GM18505 (cell line): ENCODE measurements around the gene ANKS1B.

ENCODE experiments used
- ATAC-seq: cut with Tn5 transposase; IDR thresholded peaks from one replicate; pipeline ENCODE4 v1.9.1; 2021; ENCODE audit not compliant: unreplicated experiment
- POLR2A ChIP-seq: IDR thresholded peaks from 4 replicates; pipeline ENCODE4 v1.6.1; 2011; ENCODE audit warnings: borderline replicate concordance; ENCODE audit not compliant: insufficient read depth, insufficient read length; ENCODE audit errors: extremely low read depth

ANKS1B gene

DNA sequence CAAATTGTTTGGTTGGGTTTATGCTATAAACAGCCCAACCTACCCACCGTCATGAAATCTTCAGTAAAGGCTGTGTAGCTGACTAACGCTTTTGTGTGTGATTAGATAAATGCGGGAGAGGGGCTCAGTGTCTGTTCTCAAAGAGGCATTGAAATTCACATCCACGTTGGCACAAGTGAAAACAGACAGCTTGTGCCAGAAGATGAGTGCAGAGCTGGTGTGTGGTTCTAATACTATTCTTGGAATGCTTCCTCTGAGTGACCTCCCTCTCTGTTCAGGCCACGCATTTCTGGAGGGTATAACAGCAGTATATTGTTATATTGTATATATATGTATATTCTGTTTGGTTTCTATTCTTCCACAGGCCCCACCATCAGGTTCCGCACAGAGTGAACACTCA, 1075.9 kb downstream of the ANKS1B start:
- no peak for TF ChIP-seq POLR2A
- ATAC-seq, result no peak

DNA sequence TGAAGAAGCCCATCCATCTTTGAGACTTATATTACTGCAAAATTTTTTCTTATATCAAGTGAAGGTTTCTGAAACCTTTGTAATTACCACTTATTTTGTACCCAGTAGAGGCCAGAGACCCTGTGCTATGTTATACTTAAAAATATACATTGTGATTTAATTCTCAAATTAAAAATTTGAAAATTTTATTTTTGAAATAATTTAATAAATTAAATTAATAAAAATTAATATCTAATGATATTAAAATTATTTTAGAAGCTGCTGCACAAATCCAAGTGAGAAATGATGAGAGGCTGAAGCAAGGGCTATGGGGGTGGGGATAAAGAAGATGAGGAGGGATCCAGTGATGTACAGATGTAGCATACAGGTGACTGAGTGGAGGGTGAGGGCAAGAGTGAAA, 1080.9 kb downstream of the ANKS1B start:
- no peak for ATAC-seq
- TF ChIP-seq POLR2A, result no peak

DNA sequence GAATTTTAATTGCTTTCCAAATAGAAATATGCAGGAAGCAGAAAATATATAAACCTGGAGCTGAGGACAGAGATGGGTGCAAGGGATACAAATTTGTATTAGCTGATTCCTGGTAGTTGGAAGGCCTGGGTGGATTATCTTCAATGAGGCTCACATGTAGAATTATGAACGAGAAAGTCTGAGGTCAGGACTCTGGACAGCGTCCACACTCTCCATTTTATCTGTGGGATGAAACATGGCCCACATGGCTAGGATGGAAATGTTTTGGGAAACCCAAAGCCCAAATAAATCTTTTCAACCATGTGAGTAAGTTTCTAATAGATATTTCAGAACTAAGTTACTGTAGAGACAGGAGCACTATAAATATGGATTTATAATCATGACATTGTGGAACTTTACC, 1083.5 kb downstream of the ANKS1B start:
- ATAC-seq, result no peak
- no peak for TF ChIP-seq POLR2A

DNA sequence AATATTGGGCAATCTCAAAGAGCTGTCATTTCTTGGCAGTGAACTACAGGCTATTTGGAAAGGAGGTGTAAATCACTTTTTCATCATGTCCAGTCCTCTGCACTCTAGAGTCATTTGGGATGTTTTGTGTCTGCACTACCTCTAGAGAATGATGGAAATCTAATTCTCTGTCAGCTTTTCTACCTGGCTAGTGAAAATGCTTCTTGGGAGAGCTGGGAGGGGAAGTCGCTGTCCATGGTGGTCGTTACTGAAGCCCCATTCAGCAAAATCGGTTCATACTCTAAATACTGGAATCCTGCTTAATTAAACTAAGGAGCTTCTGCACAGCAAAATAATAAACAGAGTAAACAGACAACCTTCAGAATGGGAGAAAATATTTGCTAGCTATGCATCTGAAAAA, 1087.8 kb downstream of the ANKS1B start:
- ATAC-seq, result no peak
- no peak for TF ChIP-seq POLR2A

DNA sequence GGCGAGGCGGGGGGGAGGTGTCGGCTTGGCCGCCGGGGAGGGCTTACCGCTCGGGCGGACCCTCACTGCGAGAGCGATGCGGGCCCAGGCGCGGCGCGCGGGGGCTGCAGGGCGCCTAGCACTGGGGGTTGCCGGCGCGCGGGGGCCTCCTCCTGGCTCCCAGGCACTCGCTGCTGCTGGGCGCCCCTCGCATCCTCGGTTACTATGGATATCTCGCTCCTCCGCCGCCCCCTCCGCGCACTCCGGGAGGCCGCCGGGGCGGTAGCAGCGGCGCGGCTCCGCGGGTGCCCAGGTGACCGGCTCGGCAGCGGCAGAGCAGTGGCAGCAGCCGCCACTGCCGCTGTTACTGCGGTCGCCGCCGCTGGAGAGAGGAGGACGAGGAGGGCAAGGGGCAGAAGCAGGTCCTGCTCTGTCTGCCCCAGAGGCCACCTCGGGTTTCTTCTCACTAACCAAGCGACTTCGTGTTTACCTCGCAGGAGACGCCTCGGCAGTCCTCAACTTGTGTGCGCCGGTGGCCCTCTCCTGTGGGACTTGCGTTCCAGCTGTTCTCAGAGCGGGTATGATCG, 1089.6 kb downstream of the ANKS1B start:
- TF ChIP-seq POLR2A, result no peak
- no peak for ATAC-seq

DNA sequence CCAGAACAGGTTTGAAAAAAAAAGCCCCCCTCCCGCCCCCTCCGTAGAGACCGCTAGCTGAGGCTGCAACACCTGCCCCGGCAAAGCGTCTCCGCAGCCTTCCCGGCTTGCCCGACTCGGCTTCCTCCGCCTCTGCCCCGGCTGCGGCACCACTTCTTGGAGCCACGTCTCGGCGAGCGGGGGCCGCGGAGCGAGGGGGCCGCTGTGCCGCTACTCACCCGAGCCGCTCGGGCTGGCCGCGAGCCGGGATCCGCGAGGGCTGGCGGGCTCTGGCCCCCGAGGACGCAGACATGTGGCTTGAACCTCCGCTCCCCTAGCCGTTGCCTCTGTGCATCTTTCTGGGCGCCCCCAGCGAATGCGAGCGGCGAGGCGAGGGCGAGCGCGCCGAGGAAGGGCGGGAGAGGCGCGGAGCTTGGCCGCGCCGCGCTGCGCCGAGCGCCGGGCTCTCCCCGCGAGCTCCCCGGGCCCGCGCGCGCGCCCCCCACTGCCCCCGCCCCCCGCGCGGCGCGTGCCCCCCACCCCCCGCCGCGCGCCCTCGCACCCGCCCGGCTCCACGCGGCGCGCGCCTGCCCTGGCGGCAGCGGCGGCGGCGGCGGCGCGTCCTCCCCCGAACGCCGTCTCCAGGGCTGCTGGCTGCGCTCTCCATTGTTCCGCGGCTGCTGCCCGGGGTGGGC, 1090.2 kb downstream of the ANKS1B start:
- no peak for ATAC-seq

DNA sequence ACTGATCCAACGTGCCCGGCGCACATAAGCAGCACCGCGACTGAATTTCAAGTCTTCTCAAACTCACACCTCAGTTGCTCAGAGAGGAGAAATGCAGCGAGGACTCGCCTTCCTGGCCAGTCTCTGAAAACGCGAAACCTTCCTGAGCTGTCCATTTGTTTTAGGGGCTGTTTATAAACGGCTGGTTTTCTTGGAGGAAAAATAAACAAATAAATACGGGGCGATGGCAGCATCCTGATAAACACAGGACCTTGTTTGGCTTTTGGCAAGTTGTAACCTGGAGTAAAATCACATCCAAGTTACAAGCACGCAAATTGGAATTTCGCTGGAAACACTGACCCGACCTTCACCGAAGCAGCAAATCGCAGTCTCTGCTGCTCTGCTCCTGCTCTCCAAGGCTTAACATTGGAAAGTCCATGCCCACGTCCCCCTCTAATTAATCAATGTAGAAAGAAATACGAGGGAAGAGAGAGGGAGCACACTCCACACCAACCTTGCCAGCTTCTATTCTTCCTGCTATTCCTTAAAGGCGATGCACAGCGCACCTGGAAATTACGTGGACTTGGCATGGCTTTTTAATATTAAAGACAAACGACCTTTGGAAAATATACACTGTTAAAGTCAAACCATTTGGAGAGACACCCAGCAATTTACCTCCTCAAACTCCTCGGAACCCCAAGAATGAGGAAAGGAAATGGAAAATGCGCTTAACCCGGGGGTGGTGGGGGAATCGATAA, 1090.9 kb downstream of the ANKS1B start:
- no peak for ATAC-seq
- no peak for TF ChIP-seq POLR2A

More for the DNA sequence above, 1090.2 kb downstream of the ANKS1B start:
- TF ChIP-seq POLR2A, result no peak

DNA sequence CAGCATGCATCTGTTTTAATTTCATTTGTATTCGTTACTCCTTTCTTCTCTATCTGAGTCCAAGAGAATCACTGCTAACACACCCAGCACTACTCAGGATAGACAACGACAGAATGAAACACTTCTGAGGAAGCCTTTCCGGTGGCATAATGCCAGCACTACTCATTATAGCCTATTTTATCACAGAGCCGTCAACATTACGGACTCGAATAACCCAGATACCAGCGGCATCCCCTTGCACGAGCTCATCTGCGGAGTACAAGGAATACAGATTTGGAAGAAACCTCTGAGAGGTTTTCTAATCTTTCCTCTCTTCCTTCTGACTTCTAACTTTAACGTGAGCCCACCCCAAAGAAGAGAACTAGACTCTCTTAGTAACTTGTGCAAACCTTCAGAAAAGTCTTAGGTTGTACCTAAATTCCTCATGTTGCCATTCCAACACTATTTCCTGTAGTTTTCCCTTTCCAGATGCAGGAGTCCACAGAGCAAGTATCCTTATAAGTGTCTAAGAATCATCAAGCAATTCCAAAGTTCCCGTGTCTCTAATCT, 1091.5 kb downstream of the ANKS1B start:
- no peak for ATAC-seq
- TF ChIP-seq POLR2A, result no peak

DNA sequence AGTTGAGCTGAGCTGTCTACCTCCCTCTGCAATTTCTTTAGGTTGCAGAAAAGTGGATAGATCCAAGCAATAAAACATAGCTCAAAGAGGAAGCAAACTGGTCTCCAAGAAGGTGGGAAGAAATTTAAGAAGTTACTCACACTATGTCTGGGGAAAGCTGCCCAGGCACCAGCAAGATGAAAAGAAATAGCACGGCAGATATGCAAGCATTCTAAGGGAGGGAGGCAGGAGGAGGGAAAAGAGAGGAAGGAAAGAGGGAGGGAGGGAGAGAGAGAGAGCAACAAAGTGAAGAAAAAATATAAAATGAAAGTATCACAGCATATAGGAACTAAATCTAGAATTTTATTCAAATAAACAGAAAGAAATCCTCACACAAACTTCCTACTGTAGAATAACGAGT, 1099.0 kb downstream of the ANKS1B start:
- TF ChIP-seq POLR2A, result no peak
- ATAC-seq, result no peak

DNA sequence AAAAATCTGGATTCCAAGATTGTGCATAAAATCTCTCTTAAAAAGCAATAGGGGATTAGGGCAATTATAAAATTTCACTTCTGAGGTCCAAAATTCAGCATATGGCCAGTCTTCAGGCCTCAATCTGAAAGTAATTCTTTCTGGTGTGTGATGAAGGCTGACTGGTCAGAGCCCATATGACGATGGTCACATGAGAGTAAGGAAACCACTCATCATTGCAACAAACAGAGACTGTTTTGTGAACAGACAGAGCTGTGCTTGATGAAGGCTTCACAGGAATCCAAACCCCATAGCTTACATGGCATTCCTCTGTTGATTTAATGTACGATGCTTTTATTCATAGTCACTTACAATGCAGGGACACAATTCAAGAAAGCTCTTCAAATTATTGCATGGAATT, 1101.5 kb downstream of the ANKS1B start:
- ATAC-seq, result no peak
- no peak for TF ChIP-seq POLR2A

DNA sequence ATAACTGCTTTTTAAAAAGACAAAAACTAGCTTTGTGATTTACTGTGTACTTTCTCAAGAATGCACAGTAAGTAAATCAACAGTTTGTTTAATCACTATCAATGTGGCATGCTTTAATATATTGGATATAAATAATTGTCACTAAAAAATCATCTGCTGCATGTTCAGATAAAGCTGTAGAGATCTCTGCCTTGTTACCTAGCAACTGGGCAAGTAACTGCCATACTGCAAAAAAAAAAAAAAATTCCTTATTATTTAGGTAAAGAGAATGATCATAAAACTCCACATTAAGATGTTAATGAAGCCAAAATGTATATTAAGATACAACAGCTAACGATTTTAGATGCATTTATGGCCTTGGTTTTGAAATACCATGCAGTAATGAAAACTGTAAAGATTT, 1102.2 kb downstream of the ANKS1B start:
- TF ChIP-seq POLR2A, result no peak
- ATAC-seq, result no peak

DNA sequence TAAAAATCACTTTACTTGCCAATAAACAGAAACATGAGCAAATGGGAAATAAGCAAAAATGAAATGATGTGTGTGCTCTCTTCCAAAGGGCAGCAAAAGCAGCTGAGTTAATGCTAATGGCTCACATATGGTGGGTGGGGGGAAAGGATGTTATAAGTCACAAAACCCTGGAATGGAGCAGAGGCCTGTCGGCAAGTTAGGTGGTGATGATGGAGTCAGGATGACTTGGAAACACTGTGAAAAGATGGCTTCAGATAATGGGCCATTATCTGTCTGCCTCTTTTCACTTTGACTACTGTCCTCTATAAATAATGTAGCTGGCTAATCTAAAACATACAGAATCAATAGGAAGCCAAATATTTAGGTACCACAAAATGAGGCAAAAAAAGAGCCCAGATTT, 1111.0 kb downstream of the ANKS1B start:
- no peak for TF ChIP-seq POLR2A
- ATAC-seq, result no peak

DNA sequence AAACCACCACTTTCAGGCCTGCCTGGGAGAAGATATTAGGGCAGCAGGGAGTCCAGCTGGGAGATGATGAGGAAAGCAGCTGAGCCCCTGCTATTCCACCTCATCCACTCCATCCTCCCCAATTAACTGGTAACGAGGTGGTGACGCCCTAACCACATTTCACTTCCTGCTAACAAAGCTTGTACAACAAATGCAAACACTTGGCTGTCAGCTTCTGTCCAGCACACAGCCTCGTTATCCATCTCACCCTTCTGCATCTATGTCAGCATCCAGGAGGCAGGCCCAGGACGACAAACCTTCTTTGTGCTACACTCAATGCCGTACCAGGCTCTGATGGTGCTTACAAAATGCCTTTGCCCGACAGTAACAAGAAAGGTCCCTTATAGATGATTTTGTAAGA, 1114.2 kb downstream of the ANKS1B start:
- no peak for ATAC-seq
- no peak for TF ChIP-seq POLR2A
